OCI-LY3 (cell line): ENCODE data around the gene MAP2K4.

Source experiments
- EZH2phosphoT487 ChIP-seq: fragments of 200-600 bp; shearing (Covaris generic); IDR thresholded peaks from 2 replicates; pipeline ENCODE4 v1.6.1; 2018; ENCODE audit warnings: antibody characterized with exemption, mixed run types, low read depth
- TF ChIP-seq, protein P1 (sequence below): fragments of 200-600, 300-600 bp; sonication (generic); IDR thresholded peaks from 2 replicates; pipeline ENCODE4 v1.5.1; 2014; ENCODE audit warnings: antibody characterized with exemption, low read length, low read depth

DNA sequence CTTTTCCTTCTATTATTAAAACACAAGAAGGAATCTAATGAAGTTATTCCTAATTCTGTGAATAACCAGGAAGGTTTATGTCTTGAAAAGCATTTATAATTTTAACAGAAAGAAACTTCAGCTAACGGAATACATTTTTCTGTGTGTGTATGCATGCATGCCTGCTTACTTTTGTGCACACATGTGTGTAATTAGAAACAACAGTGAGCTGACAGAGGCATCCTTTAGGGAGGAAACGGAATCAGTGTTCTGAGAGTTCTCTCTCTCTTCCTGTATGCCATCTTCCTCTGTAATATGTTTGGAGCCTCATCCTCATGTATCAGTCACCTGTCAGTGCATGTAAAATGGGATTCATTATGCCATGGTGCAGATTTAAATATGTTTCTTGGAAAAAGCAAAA is 107.0 kb downstream of the MAP2K4 start:
- TF ChIP-seq, protein P1, sequence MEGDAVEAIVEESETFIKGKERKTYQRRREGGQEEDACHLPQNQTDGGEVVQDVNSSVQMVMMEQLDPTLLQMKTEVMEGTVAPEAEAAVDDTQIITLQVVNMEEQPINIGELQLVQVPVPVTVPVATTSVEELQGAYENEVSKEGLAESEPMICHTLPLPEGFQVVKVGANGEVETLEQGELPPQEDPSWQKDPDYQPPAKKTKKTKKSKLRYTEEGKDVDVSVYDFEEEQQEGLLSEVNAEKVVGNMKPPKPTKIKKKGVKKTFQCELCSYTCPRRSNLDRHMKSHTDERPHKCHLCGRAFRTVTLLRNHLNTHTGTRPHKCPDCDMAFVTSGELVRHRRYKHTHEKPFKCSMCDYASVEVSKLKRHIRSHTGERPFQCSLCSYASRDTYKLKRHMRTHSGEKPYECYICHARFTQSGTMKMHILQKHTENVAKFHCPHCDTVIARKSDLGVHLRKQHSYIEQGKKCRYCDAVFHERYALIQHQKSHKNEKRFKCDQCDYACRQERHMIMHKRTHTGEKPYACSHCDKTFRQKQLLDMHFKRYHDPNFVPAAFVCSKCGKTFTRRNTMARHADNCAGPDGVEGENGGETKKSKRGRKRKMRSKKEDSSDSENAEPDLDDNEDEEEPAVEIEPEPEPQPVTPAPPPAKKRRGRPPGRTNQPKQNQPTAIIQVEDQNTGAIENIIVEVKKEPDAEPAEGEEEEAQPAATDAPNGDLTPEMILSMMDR = no peak
- no peak for TF ChIP-seq EZH2phosphoT487
